ENCODE results near the gene HERPUD1.

The HERPUD1 gene

GRCh38 chr16:56935201-56935600 is 3.3 kb downstream of the HERPUD1 start:
- Histone ChIP-seq H3K4me1 (ENCODE audit: control insufficient read depth, low read length) (peaks cover 80% of the 10 kb centered on the region), H3K27me3 (ENCODE audit: control insufficient read depth, low read length) (no peaks in the 10 kb centered on the region), H3K4me3 (ENCODE audit: low read length) (peak overlapping the region; percentile 100), H3K79me2 (ENCODE audit: control insufficient read depth, low read length) (peaks cover 81% of the 10 kb centered on the region), H3K9me3 (ENCODE audit: control insufficient read depth, insufficient read depth, low read length) (no peaks in the 10 kb centered on the region), H4K20me1 (ENCODE audit: control insufficient read depth, insufficient read depth, low read depth, low read length) (peaks cover 44% of the 10 kb centered on the region), H3F3A (ENCODE audit: control insufficient read depth, insufficient read depth) (peaks cover 15% of the 10 kb centered on the region), H3K36me3 (ENCODE audit: control insufficient read depth, low read length) (peaks cover 82% of the 10 kb centered on the region), H3K4me2 (ENCODE audit: low read length) (peak overlapping the region; percentile 76), H3K9me2 (replicated peaks; ENCODE audit: control insufficient read depth, low read length) (no peaks in the 10 kb centered on the region), H3K27ac (ENCODE audit: low read depth, low read length) (no peak overlapping the region)
- no peak for TF ChIP-seq EZH2phosphoT487 (IDR thresholded peaks at IDR 0.05; ENCODE audit: borderline replicate concordance, low read length)
- no peak for TF ChIP-seq CTCF (IDR thresholded peaks at IDR 0.05; ENCODE audit: low read depth, low read length, poor library complexity, severe bottlenecking)

- H3K9me2 ChIP-seq (replicated peaks; ENCODE audit: control insufficient read depth, low read length), result no peaks in the 10 kb centered on the region
- H3K79me2 ChIP-seq (ENCODE audit: control insufficient read depth, low read length), result peaks cover 85% of the 10 kb centered on the region
- H3K27ac ChIP-seq (ENCODE audit: low read depth, low read length), result no peak overlapping the region
- peaks cover 79% of the 10 kb centered on the region for H3K4me1 ChIP-seq (ENCODE audit: control insufficient read depth, low read length)
- H3K4me3 ChIP-seq (ENCODE audit: low read length), result no peak overlapping the region
- H3K4me2 ChIP-seq (ENCODE audit: low read length), result 0 out of 2 replicates have a peak overlapping the region, but pooled peaks have one; percentile 76
- peaks cover 94% of the 10 kb centered on the region for H3K36me3 ChIP-seq (ENCODE audit: control insufficient read depth, low read length)
- peaks cover 44% of the 10 kb centered on the region for H4K20me1 ChIP-seq (ENCODE audit: control insufficient read depth, insufficient read depth, low read depth, low read length)
- peaks cover 17% of the 10 kb centered on the region for H3F3A ChIP-seq (ENCODE audit: control insufficient read depth, insufficient read depth)
- H3K9me3 ChIP-seq (ENCODE audit: control insufficient read depth, insufficient read depth, low read length), result no peaks in the 10 kb centered on the region
- H3K27me3 ChIP-seq (ENCODE audit: control insufficient read depth, low read length), result no peaks in the 10 kb centered on the region
- TF ChIP-seq CTCF (IDR thresholded peaks at IDR 0.05; ENCODE audit: low read depth, low read length, poor library complexity, severe bottlenecking) (no peak), EZH2phosphoT487 (IDR thresholded peaks at IDR 0.05; ENCODE audit: borderline replicate concordance, low read length) (no peak)
These were observed 4.5 kb downstream of the HERPUD1 start for GRCh38 chr16:56936491-56936890.

DNA sequence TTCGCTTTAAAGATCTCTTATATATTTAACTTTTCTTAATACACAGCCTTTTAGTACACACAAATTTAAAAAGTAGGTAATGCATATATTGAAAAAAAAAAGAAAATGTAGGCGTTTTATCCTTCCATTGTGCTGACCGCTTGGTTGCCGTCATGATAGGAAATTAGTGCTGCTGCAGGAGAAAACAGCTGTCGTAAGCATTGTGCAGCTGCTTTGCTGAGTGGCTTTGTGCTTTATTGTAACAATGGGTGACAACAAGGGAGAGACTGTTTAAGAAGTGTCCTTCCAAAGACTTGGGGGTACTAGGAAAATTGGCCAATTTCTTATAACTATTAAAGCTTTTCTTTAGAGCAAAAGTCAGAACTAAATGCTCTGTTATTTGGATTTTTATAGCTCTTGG is 5.0 kb downstream of the HERPUD1 start:
- Histone ChIP-seq H3K9me3 (ENCODE audit: control insufficient read depth, insufficient read depth, low read length) (no peaks in the 10 kb centered on the region), H3K27me3 (ENCODE audit: control insufficient read depth, low read length) (no peaks in the 10 kb centered on the region), H3K4me2 (ENCODE audit: low read length) (peak overlapping the region; percentile 24), H3K4me3 (ENCODE audit: low read length) (no peak overlapping the region), H3K4me1 (ENCODE audit: control insufficient read depth, low read length) (peaks cover 81% of the 10 kb centered on the region), H3F3A (ENCODE audit: control insufficient read depth, insufficient read depth) (peaks cover 21% of the 10 kb centered on the region), H4K20me1 (ENCODE audit: control insufficient read depth, insufficient read depth, low read depth, low read length) (peaks cover 44% of the 10 kb centered on the region), H3K27ac (ENCODE audit: low read depth, low read length) (no peak overlapping the region), H3K9me2 (replicated peaks; ENCODE audit: control insufficient read depth, low read length) (no peaks in the 10 kb centered on the region), H3K79me2 (ENCODE audit: control insufficient read depth, low read length) (peaks cover 85% of the 10 kb centered on the region), H3K36me3 (ENCODE audit: control insufficient read depth, low read length) (peaks cover 98% of the 10 kb centered on the region)
- no peak for TF ChIP-seq CTCF (IDR thresholded peaks at IDR 0.05; ENCODE audit: low read depth, low read length, poor library complexity, severe bottlenecking)
- TF ChIP-seq EZH2phosphoT487 (IDR thresholded peaks at IDR 0.05; ENCODE audit: borderline replicate concordance, low read length), result no peak

All from DOHH2 (cell line).